BLaER1 treated with 17β-estradiol and CSF1 and Interleukin-3, amounts not matched to agents 10 nM and 100 nM (cell line): ENCODE results near the gene DUSP22.
"Not testable (repeated sequence)": the region's sequence is repeated elsewhere in the genome, so short reads cannot be mapped to it uniquely, and the experiment has no call there.

Experiments
- H3K27ac ChIP-seq, 11 experiments: shearing (Covaris generic); formaldehyde crosslinking; 2 replicates each; pipeline ENCODE4 v1.8.1; 2022
- H3K27me3 ChIP-seq, 11 experiments: shearing (Covaris generic); formaldehyde crosslinking; 2 replicates each; pipeline ENCODE4 v1.8.1; 2022
- H3K36me3 ChIP-seq, 11 experiments: shearing (Covaris generic); formaldehyde crosslinking; 2 replicates each; pipeline ENCODE4 v1.8.1; 2022
- H3K4me1 ChIP-seq, 10 experiments: shearing (Covaris generic); formaldehyde crosslinking; 2 replicates each; pipeline ENCODE4 v1.8.1; 2022
- H3K4me2 ChIP-seq, 11 experiments: shearing (Covaris generic); formaldehyde crosslinking; 2 replicates each; pipeline ENCODE4 v1.8.1; 2022
- H3K4me3 ChIP-seq, 10 experiments: shearing (Covaris generic); formaldehyde crosslinking; 2 replicates each; pipeline ENCODE4 v1.8.1; 2022
- H3K9ac ChIP-seq, 11 experiments: shearing (Covaris generic); formaldehyde crosslinking; 2 replicates each; pipeline ENCODE4 v1.8.1; 2022
- H3K9me3 ChIP-seq, 11 experiments: shearing (Covaris generic); formaldehyde crosslinking; replicated peaks in 1 of 11; 2 replicates each; pipeline ENCODE4 v1.8.1; 2022
- H4K20me1 ChIP-seq, 11 experiments: shearing (Covaris generic); formaldehyde crosslinking; 2 replicates each; pipeline ENCODE4 v1.8.1; 2022
- Cebpa-rat ChIP-seq, 11 experiments: shearing (Covaris generic); IDR thresholded peaks; 2 replicates each; pipeline ENCODE4 v1.8.1; 2022

The DUSP22 gene

GRCh38 chr6:324729-325125 lies 32.4 kb downstream of the DUSP22 start:
- no peak overlapping the region for H3K4me3 ChIP-seq
- H3K4me1 ChIP-seq: peaks cover 55 to 67% (median 60%) of the 10 kb centered on the region in 10 experiments
- H3K27me3 ChIP-seq: no peaks in the 10 kb centered on the region
- H3K9me3 ChIP-seq: 0 out of 22 replicates have a peak, but pooled peaks cover 0 to 5% (median 0%) of the 10 kb centered on the region in 11 experiments
- TF ChIP-seq Cebpa-rat (IDR thresholded peaks at IDR 0.05): no peak
- H4K20me1 ChIP-seq: peaks cover 0 to 87% (median 39%) of the 10 kb centered on the region in 11 experiments; a peak in 17 of 22 replicates
- H3K36me3 ChIP-seq: peaks cover 0 to 24% (median 11%) of the 10 kb centered on the region in 11 experiments; a peak in 6 of 22 replicates
- peak overlapping the region in 9 of 11 experiments; percentile 25 to 66 (median 53); a peak in 16 of 22 replicates for H3K4me2 ChIP-seq
- 0 out of 22 replicates have a peak overlapping the region, but pooled peaks of 1 of the 11 experiments have one; percentile 4 for H3K27ac ChIP-seq
- peak overlapping the region in 1 of 11 experiments; percentile 25; a peak in 1 of 22 replicates for H3K9ac ChIP-seq

- not testable (repeated sequence) for H3K4me3 ChIP-seq, H3K9ac ChIP-seq, H3K9me3 ChIP-seq, H3K27ac ChIP-seq, H3K4me2 ChIP-seq, H3K27me3 ChIP-seq
- Histone ChIP-seq H3K36me3 (peaks cover 0 to 21% (median 7%) of the 10 kb centered on the region in 11 experiments; a peak in 6 of 22 replicates), H3K4me1 (peaks cover 61 to 72% (median 66%) of the 10 kb centered on the region in 10 experiments), H4K20me1 (peaks cover 0 to 86% (median 39%) of the 10 kb centered on the region in 11 experiments; a peak in 17 of 22 replicates)
These were observed 33.0 kb downstream of the DUSP22 start for GRCh38 chr6:325161-325860.

DNA sequence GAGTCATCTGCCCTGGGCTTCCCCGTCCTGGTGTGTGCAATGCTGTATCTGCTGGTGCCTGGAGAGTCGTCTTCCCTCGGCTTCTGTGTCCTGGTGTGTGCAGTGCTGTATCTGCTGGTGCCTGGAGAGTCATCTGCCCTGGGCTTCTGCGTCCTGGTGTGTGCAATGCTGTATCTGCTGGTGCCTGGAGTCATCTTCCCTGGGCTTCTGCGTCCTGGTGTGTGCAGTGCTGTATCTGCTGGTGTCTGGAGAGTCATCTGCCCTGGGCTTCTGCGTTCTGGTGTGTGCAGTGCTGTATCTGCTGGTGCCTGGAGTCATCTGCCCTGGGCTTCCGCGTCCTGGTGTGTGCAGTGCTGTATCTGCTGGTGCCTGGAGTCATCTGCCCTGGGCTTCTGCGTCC lies 33.8 kb downstream of the DUSP22 start:
- H3K36me3 ChIP-seq: peaks cover 0 to 27% (median 7%) of the 10 kb centered on the region in 11 experiments; a peak in 6 of 22 replicates
- not testable (repeated sequence) for H3K4me2 ChIP-seq, H3K4me3 ChIP-seq, H3K9ac ChIP-seq, H3K27ac ChIP-seq, H3K27me3 ChIP-seq, H3K9me3 ChIP-seq
- H4K20me1 ChIP-seq: peaks cover 0 to 79% (median 42%) of the 10 kb centered on the region in 11 experiments; a peak in 17 of 22 replicates
- peaks cover 62 to 70% (median 67%) of the 10 kb centered on the region in 10 experiments for H3K4me1 ChIP-seq

- Histone ChIP-seq H3K4me3 (no peak overlapping the region), H3K27ac (peak overlapping the region in 9 of 11 experiments; percentile 1 to 52 (median 31); a peak in 15 of 22 replicates)
These were observed 34.7 kb downstream of the DUSP22 start for GRCh38 chr6:326896-327537.

DNA sequence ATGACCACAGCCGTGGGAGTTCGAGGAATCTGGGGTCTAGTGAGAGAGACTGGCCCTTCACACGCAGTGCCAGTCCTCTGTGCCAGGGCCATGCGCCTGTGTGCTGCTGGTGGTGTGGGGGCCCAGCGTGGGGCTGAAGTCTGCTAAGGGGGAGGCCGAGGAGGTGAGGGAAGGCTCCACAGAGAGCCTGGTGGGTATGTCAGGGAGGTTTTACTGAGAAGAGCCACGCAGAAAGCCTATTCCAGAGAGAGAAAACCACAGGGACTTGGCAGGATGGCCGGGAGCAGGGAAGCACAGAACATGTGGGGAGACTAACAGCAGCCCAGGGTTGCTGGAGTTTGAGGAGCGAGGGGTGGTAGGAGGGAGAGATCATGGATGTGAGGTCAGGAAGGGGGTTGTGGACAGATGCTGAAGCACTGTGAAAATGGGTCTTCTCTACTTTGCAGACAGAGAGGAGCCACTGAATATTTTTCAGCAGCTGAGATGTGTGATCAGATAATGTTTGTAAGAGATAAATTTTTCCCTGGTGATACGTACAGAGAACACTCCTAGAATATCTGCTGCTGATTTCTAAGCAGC lies 35.3 kb downstream of the DUSP22 start:
- peak overlapping the region in 9 of 11 experiments; percentile 1 to 18 (median 7); a peak in 10 of 22 replicates for H3K9ac ChIP-seq
- H3K4me2 ChIP-seq: peak overlapping the region; percentile 44 to 76 (median 59)
- H3K27me3 ChIP-seq: no peaks in the 10 kb centered on the region
- peaks cover 0 to 74% (median 39%) of the 10 kb centered on the region in 11 experiments; a peak in 17 of 22 replicates for H4K20me1 ChIP-seq
- H3K27ac ChIP-seq: peak overlapping the region in 10 of 11 experiments; percentile 0 to 52 (median 27); a peak in 18 of 22 replicates
- no peaks in the 10 kb centered on the region for H3K9me3 ChIP-seq
- no peak overlapping the region for H3K4me3 ChIP-seq
- H3K4me1 ChIP-seq: peaks cover 60 to 78% (median 73%) of the 10 kb centered on the region in 10 experiments
- TF ChIP-seq Cebpa-rat (IDR thresholded peaks at IDR 0.05): no peak
- H3K36me3 ChIP-seq: peaks cover 0 to 27% (median 7%) of the 10 kb centered on the region in 11 experiments; a peak in 6 of 22 replicates

More at GRCh38 chr6:326896-327537, 34.7 kb downstream of the DUSP22 start:
- H4K20me1 ChIP-seq: peaks cover 0 to 75% (median 42%) of the 10 kb centered on the region in 11 experiments; a peak in 17 of 22 replicates
- peaks cover 0 to 27% (median 7%) of the 10 kb centered on the region in 11 experiments; a peak in 6 of 22 replicates for H3K36me3 ChIP-seq
- no peaks in the 10 kb centered on the region for H3K9me3 ChIP-seq
- peak overlapping the region in 7 of 11 experiments; percentile 1 to 17 (median 3); a peak in 6 of 22 replicates for H3K9ac ChIP-seq
- peaks cover 60 to 78% (median 73%) of the 10 kb centered on the region in 10 experiments for H3K4me1 ChIP-seq
- H3K27me3 ChIP-seq: no peaks in the 10 kb centered on the region
- peak overlapping the region; percentile 44 to 76 (median 59) for H3K4me2 ChIP-seq
- TF ChIP-seq Cebpa-rat (IDR thresholded peaks at IDR 0.05): no peak

GRCh38 chr6:328136-328670 lies 35.9 kb downstream of the DUSP22 start:
- no peaks in the 10 kb centered on the region for H3K27me3 ChIP-seq
- H3K4me2 ChIP-seq: peak overlapping the region; percentile 44 to 76 (median 59)
- peaks cover 0 to 68% (median 34%) of the 10 kb centered on the region in 11 experiments; a peak in 17 of 22 replicates for H4K20me1 ChIP-seq
- 0 out of 22 replicates have a peak, but pooled peaks of 1 of the 11 experiments have one; percentile 8 for TF ChIP-seq Cebpa-rat (IDR thresholded peaks at IDR 0.05)
- peaks cover 60 to 78% (median 73%) of the 10 kb centered on the region in 10 experiments for H3K4me1 ChIP-seq
- peak overlapping the region in 5 of 11 experiments; percentile 4 to 49 (median 45); a peak in 7 of 22 replicates for H3K27ac ChIP-seq
- H3K36me3 ChIP-seq: peaks cover 0 to 27% (median 7%) of the 10 kb centered on the region in 11 experiments; a peak in 6 of 22 replicates
- H3K9ac ChIP-seq: peak overlapping the region in 6 of 11 experiments; percentile 0 to 17 (median 4); a peak in 5 of 22 replicates
- no peak overlapping the region for H3K4me3 ChIP-seq
- no peaks in the 10 kb centered on the region for H3K9me3 ChIP-seq

GRCh38 chr6:328924-329323 lies 36.6 kb downstream of the DUSP22 start:
- peaks cover 0 to 27% (median 7%) of the 10 kb centered on the region in 11 experiments; a peak in 6 of 22 replicates for H3K36me3 ChIP-seq
- peaks cover 60 to 77% (median 69%) of the 10 kb centered on the region in 10 experiments for H3K4me1 ChIP-seq
- no peak overlapping the region for H3K9ac ChIP-seq
- no peak overlapping the region for H3K27ac ChIP-seq
- H4K20me1 ChIP-seq: peaks cover 0 to 61% (median 28%) of the 10 kb centered on the region in 11 experiments; a peak in 17 of 22 replicates
- H3K27me3 ChIP-seq: no peaks in the 10 kb centered on the region
- no peak for TF ChIP-seq Cebpa-rat (IDR thresholded peaks at IDR 0.05)
- no peaks in the 10 kb centered on the region for H3K9me3 ChIP-seq
- H3K4me2 ChIP-seq: peak overlapping the region; percentile 44 to 76 (median 59); a peak in 18 of 22 replicates
- no peak overlapping the region for H3K4me3 ChIP-seq
